GM21390 (cell line): ENCODE data around the gene GNAQ.
"Not testable (repeated sequence)": the region's sequence is repeated elsewhere in the genome, so short reads cannot be mapped to it uniquely, and the experiment has no call there.

Source experiments
- ATAC-seq: cut with Tn5 transposase; IDR thresholded peaks from one replicate; pipeline ENCODE4 v1.9.1; 2021; ENCODE audit not compliant: unreplicated experiment

The GNAQ gene

DNA sequence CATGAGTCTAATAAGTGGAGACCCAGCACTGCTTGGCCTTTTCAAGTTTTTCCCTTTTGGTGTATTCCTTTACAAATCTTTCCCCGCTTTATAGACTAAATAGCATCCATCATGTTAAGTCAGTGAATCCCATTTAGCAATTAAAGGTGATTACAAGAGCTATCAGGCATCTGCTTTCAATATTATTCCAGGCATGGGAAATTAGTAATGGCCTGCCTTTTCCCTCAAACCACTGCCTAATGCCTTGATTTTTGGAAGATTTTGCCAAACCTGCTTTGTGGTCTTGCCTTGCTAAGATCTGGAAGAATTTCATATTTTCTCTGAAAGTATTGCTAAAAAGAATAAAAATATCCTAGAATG, 280.6 kb downstream of the GNAQ start:
- no peak for ATAC-seq

DNA sequence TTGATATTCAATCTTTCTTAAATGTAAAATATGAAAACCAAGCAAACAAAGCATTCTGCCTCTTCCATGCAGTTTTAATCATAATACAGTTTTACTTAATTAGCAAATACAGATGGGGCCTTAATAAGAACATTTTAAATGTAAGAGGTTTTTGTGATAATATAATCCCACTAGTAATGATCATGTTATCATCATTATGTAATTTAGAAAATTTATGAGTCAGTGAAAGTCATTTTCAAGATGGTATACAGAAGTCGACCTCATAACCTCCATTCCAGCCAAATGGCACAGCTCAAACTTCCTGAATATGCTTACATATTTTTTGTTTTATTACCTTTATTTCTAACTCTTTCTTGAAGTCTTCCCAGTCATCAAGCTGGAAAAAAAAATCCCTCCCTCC, 281.3 kb downstream of the GNAQ start:
- no peak for ATAC-seq

DNA sequence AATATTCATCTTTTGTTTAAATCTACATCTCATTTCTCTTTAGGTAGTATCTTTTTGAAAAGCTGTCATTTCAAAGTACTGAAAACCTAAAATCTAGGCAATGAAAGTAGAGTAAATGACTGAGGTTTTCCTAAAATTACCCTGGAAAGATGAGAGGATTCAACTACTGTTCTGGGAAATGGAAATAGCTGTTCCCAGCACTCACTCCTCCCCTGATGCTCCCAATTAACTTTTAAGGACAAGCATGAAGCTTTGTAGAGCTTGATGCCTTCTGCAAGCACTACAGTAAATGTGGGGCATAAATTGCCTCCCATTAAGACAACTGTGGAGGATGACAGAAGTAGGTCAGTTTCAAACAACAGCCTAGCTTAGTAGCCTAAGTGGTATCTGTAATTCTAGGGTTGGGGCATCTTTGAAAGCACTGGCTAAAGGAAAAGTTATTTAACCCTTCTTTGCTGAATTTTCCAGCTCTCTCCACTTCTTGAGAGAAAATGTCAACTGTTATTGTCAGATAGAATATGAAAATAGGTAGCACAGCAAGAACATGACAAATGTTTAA, 283.3 kb downstream of the GNAQ start:
- ATAC-seq = no peak

DNA sequence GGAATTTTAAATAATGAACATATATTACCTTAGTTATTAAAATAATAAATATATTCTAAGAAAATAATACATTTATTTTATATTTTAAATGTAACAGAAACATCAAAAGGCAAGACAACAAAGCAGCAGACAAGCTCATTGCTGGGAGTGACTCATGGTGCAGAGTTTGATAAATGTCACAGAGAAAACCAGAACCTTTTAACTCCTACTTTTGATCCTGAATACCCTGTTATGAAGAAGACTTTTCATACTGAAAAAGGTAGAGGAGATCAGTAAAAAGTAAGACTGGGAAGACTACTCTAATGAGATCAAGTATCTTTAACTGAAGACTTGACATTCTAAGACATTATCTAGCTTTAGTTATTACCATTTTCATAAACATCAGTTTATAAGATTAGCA, 284.4 kb downstream of the GNAQ start:
- ATAC-seq = no peak

DNA sequence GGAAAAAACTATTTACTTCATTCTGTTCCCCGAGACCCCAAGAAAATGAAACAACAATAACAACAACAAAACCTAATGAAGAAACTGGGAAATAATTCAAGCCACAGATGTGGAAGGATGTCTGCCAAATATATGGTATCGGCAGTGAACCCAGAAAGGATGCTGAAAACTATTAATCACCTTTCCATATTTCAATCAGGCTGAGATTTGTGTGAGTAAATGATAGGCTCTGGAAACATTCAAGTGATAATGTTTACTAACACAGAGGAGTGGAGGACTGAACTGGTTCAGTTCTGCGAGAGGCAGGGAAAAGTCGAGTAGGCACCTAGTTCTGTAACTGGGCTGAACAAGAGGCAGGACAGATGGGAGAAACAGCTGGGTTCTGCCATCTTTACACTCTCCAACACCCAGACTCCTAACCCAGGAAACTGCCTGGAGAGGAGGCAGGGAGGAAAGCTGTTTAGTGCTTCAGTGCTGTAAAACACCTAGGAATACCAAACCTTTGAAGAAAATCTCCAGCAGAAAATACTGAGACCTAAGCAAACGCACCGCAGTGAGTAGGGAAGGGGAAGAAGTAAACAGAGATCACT, 286.7 kb downstream of the GNAQ start:
- no peak for ATAC-seq

DNA sequence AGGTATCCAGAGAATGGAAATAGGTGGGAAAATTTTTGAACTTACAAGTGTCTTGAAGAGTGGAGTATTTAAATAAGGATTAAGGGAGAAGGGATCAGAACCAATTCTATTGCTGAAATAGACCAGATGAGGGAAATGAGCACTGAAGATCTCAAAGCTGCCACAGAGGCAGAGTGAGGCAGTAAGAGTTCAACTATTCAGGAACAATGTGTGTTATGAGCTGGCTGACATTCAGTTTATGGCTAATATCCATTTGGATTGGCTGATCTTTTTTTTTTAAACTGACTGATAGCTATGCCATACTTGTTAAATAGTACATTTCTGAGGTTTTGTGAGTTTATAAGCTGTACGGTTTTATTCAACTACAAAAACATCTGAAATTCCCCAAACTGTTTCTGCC, 288.2 kb downstream of the GNAQ start:
- ATAC-seq = no peak

DNA sequence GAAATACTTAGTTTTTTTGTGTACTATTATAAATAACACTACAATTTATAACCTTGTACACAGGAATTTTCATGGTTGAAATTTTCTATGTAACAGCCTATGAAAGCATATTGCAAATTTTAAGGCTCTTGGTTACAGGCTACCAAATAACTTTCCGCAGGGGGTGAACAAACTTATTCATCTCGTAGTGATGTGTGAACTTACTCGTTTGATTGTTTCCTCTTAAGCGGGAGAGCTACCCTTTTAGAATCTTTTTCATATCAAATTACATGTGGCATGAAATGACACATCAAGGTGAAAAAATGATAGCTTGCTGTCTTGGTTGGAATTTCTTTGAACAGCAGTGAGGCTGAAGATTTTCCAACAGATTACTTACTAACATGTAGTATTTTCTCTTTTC, 292.7 kb downstream of the GNAQ start:
- ATAC-seq = no peak

DNA sequence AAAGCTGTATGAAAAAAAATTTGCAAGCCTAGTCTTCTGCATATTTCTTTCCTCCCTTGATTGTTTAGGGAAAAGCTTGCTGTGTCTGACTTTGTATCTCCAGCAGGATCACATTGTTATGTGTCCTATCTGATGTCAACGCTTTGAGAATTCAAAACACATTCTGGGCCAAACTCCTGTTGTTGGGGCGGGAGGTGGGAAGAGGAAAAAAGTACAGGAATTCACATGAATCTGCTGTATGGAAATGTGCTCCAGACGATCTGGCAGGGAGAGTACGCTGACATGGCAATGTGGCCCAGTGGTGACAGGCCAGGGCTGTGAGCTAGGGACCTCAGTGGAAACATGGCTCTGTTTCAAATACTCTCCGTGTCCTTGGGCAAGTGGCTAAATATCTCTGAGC, 296.1 kb downstream of the GNAQ start:
- ATAC-seq = no peak

DNA sequence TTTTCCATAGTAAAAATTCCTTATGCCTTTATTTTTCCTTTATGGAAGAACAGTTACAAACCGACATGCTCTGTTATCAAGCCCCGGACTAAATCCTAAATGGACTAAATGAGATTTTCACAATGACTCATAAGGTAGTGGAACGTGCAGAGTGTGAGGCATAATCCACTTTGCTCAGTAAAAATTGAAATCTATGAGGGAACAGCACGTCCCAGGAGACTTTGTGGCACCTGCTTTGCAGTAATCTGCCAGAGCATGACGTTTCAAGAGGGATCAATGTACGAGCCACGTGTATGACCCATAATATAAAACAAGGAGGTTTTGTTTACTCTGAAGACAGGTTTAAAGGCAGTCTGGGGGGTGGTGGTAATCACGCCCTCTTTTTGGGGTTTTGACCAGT, 299.7 kb downstream of the GNAQ start:
- ATAC-seq = no peak

DNA sequence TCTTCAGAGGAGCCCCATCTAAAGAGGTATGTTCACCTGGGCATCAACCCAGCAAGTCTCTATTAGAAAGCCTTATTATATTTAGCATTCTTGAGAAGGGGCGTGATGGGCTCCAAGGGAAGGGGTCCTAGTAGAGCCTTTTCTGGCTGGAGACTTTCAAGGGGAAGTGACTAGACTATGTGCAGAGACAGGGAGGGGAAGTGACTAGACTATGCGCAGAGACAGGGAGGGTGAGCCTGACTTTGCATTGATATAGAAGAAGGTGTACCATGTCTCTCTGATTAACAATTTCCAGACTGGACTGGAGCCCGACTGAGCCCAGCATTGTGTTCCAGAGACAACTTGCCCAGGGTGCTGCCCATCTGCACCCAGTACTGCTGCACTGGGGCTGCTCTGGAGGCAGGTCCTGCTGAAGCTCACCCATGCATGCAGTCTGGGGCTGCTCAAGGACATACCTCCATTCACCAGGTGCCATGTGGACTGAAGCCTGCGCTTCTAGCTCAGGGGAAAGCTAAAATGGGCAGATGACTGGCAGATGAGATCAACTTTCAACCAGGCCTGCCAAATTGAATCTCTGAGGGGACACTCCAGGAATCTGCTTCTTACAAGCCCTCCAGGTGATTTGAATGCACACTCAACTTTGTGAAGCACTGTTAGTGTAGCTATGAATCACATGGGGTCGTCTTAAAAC, 300.5 kb downstream of the GNAQ start:
- ATAC-seq = no peak

DNA sequence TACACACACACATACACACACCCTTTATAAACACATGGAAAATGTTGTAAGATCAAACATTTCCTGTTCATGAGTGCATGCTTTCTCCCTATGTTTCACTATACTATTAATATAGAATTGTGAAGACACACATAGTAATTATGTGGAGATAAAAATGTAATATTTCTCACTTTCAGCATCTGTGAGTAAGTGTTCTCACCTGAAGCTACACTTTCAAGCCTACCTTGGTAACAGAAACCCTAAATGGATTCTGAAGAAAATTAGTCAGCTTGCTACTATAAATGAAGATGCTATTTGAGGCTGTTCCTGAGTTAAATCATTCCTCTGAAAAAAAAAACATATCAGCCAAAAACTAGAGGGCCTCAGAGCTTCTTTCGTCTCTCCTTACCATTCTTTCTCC, 302.4 kb downstream of the GNAQ start:
- no peak for ATAC-seq

DNA sequence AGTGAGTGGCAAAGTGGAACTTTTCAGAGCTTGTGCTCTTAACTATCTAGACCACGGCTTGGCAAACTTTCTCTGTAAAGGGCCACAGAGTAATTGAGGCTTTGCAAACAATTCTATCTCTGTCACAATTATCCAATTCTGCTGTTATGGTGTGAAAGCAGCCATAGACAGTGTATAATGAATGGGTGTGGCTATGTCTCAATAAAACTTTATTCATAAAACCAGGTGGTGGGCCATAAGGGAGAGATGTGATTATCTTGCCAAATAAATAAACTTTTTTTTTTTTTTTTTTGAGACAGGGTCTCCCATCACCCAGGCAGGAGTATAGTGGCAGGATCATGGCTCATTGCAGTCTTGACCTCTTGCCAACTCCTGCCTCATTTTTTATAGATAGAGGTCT, 304.8 kb downstream of the GNAQ start:
- no peak for ATAC-seq

DNA sequence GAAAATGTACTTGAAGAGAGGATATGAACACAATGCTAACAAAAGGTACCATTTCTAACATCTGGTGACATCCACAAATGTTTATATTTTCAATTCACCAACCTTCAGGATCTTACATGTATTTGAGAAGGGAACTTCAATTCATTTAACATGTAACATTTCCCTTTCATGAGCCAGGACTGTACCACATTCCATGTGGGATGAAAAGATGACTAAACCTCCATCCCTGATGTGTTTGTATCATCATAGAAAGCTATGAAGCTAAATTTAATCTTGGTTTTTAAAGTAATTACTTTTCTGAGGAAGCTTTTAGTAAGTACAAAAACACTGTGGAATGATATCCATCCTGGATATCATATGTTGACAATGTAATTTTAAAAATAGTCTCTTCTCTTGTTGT, 305.3 kb downstream of the GNAQ start:
- ATAC-seq = no peak

DNA sequence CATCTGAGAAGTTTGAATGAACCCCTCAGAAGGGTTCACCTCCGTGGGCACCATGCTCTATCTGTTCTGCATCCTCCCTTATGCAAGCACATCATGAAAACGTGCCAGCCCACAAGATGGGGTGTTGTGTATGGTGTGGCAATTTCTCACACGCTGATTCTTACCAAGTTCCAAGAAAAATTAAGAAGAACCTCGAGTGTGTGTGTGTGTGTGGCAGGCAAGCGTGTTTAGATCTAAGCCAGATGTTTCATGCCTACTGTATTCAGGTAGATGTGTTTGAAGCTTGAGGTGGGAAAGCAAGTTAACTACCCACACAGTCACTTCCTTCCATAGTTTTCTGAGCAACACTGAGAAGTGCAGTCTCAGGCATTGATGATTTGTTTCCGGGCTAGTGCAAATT, 305.8 kb downstream of the GNAQ start:
- no peak for ATAC-seq

DNA sequence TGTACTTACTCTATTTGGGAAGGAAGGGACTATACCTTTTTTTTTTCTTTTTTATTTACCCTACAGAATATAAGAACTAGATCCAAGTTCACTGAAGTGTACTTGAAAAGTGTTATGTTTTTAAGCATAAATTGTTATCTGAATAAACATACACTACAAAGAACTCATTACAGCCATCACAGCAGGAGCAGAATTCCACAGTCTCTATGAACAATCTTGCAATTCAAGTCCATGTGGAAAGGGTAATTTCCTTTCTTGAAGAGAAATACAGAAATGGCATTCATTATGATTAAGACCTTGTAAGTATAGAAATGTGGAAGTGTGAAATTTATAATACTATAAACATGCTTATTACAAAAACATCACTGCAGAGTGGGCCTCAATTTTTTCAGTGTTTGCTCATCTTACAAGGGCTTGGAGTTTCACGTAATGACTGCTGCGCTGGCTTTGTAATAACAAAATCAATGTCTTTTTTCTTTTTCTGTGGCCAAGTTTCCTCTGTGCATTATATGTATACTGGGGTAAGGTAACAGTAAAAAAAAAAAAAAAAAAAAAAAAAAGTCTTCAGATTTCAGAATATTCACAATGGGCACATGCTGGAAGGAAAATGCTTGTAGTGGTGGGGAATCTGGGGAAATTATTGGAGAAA, 306.4 kb downstream of the GNAQ start:
- no peak for ATAC-seq

DNA sequence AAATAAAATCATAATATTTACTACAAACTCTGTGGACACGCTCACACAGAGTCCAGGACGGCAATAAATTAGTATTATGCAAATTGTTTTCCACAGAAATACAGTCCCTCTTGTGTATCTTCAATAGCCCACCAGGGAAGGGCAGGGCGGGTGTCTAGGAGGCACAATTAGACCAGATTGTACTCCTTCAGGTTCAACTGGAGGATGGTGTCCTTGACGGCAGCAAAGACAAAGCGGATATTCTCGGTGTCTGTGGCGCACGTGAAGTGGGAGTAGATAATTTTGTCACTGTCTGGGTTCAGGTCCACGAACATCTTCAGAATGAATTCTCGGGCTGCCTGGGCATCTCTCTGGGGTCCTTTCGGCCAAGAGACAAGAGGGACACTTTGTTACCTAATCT, 310.5 kb downstream of the GNAQ start:
- not testable (repeated sequence) for ATAC-seq

DNA sequence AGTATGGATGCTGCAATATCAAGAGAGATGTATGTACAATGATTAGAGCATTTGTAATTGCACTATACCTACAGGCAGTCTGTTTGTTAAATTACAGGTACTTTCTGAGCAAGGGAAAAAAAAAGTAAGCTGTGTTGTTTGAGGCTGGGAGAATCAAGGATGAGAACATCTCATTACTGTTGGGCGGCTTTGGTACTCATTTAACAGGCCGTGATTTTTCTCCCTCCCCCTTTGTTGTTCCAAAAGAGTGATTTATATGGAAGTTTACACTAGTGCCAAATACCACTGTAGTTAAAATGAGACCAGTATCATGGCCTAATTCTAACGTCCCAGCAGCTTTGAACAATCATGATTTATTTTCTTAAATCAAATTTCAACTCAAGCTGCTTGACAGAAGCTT, 312.3 kb downstream of the GNAQ start:
- ATAC-seq = no peak

DNA sequence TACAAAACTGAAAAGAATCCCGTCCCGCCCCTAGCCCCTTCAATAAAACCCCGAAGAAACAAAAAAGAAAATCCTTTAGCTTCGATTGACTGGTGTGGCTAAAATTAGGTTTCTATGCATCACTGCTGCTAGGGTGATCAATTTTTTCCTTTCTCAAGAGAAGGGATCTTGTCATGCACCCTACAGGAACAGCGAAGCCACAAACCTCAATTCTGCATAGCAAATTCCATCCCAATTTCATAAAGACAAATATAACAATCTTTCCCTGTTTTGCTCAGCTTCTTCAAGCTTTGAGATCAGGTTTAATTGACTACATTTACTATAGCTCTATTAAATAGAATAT, 313.3 kb downstream of the GNAQ start:
- not testable (repeated sequence) for ATAC-seq

DNA sequence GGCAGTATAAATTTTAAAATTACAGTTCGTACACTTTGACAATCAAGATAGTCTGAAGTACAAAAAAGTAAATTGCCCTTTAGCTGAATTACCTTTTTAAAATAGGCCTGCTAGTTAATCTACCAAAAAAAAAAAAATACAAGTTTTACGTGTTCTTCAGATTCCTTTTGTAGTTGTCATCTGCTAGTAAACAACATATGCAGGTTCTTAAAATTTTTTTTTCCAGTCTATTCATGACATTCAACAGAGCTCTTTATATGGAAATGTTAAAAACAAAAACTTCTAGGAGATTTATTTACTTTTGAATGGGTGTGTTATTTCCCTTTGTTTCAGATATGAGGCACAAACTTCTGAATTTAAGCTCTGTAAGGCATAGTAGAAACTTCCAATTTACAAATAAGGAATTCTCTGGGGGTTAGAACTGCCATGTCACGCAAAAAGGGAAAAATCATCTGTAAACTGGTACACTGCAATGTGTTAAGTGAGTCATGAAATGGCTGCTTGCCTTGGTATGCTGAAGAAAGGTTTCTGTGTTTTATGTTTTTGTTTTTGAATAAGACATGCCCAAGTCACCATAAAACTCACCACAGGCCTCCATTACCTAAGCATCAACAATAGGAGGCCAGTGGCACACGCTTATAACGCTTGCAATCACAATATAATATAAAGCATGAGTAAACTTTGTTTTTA, 313.9 kb downstream of the GNAQ start:
- ATAC-seq = not testable (repeated sequence)

DNA sequence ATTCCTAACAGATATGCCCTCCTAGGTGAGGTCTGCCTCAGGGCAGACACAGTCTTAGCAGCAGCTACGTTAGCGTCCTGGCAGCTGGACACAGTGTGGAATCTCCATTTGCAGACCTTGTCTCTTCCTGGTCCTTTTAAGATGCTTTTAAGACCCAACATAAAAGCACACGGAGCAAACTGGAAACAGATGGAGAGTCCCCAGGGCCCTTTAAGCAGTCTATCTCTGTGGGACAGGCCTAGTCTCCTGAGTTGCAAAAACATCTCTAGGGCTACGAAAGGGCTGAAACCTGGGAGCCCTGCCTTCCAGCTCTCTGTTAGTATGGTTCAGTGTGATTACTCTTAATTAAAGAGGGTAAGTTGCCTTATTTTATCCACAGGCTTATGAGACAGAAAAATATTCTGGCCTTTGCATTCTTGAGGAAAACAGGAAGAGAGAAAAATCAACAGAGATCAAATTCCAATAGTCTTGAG, 317.5 kb downstream of the GNAQ start:
- ATAC-seq = no peak

DNA sequence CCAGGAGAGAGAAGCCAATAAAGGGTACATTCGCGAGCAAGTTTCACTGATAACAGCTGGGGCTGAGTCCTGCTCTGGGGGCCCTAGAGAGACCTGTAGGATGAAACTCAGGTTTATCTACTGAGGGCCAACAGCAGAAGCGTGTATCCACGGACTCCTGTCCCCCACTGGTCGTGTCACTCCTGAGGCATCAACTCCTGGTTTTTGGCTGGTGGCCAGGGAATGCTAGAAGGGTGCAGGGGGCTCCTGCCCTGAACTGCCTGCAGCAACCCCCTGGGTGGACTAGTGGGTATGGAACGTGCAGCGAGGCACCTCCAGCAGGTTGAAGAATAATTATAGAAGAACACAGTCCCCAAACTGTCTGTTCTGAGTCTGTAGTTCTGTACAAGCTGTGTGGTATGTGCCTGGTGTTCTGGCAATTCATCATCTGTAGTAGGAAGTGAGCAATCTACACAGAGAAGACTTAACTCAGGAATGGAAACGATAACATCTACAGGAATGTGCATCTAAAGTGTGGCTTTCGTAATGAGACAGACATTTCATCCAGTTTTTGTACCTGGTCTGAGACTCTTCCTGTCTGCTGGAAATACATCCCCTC, 319.0 kb downstream of the GNAQ start:
- ATAC-seq = no peak
